Measurements from ENCODE around the gene ZHX3.

DNA sequence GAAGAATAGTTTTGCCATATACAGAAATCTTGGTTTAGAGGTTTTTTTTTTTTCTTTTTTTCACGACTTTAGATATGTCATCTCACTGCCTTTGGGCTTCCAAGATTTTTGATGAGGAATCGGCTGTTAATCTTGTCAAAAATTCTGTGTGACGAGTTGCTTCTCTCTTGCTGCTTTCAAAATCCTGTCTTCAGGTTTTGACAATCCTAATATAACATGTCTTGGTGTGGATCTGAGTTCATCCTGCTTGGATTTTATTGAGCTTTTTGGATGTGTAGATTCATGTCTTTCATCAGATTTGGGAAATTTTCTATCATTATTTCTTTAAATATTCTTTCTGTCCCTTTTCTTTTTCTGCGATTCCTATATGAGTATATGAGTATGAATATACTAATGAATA, 119.1 kb downstream of the ZHX3 start:
- TF ChIP-seq, protein P1, sequence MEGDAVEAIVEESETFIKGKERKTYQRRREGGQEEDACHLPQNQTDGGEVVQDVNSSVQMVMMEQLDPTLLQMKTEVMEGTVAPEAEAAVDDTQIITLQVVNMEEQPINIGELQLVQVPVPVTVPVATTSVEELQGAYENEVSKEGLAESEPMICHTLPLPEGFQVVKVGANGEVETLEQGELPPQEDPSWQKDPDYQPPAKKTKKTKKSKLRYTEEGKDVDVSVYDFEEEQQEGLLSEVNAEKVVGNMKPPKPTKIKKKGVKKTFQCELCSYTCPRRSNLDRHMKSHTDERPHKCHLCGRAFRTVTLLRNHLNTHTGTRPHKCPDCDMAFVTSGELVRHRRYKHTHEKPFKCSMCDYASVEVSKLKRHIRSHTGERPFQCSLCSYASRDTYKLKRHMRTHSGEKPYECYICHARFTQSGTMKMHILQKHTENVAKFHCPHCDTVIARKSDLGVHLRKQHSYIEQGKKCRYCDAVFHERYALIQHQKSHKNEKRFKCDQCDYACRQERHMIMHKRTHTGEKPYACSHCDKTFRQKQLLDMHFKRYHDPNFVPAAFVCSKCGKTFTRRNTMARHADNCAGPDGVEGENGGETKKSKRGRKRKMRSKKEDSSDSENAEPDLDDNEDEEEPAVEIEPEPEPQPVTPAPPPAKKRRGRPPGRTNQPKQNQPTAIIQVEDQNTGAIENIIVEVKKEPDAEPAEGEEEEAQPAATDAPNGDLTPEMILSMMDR (conservative IDR thresholded peaks at IDR 0.05; ENCODE audit: low read depth, low read length) = no peak
- TF ChIP-seq, protein P2, sequence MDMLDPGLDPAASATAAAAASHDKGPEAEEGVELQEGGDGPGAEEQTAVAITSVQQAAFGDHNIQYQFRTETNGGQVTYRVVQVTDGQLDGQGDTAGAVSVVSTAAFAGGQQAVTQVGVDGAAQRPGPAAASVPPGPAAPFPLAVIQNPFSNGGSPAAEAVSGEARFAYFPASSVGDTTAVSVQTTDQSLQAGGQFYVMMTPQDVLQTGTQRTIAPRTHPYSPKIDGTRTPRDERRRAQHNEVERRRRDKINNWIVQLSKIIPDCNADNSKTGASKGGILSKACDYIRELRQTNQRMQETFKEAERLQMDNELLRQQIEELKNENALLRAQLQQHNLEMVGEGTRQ (IDR thresholded peaks at IDR 0.05; ENCODE audit: low read depth, low read length) = no peak
- no peak for TF ChIP-seq RFX5 (IDR thresholded peaks at IDR 0.05; ENCODE audit: low read depth, low read length)
- no peak for TF ChIP-seq RCOR1 (IDR thresholded peaks at IDR 0.05; ENCODE audit: insufficient replicate concordance, low read length)
- no peak for TF ChIP-seq POLR2A (IDR thresholded peaks at IDR 0.05; ENCODE audit: low read depth, low read length)
- TF ChIP-seq CEBPB (IDR thresholded peaks at IDR 0.05; ENCODE audit: low read depth, low read length) = no peak
- no peak for TF ChIP-seq BHLHE40 (IDR thresholded peaks at IDR 0.05; ENCODE audit: low read depth, low read length)
- TF ChIP-seq, protein P3, sequence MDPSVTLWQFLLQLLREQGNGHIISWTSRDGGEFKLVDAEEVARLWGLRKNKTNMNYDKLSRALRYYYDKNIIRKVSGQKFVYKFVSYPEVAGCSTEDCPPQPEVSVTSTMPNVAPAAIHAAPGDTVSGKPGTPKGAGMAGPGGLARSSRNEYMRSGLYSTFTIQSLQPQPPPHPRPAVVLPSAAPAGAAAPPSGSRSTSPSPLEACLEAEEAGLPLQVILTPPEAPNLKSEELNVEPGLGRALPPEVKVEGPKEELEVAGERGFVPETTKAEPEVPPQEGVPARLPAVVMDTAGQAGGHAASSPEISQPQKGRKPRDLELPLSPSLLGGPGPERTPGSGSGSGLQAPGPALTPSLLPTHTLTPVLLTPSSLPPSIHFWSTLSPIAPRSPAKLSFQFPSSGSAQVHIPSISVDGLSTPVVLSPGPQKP (IDR thresholded peaks at IDR 0.05; ENCODE audit: borderline replicate concordance, low read depth, low read length) = no peak
- no peak for TF ChIP-seq SMC3 (IDR thresholded peaks at IDR 0.05; ENCODE audit: low read depth, low read length)
- no peak for TF ChIP-seq RAD21 (IDR thresholded peaks at IDR 0.05; ENCODE audit: low read length)
- TF ChIP-seq CHD1 (IDR thresholded peaks at IDR 0.05; ENCODE audit: low read depth, low read length) = no peak
- TF ChIP-seq MAZ (IDR thresholded peaks at IDR 0.05; ENCODE audit: borderline replicate concordance, low read depth, low read length) = no peak
